ENCODE results near the gene DCLRE1B.

The DCLRE1B gene

GRCh38 chr1:113895961-113896360 lies 9.2 kb upstream of the DCLRE1B start:
- Histone ChIP-seq H3F3A (ENCODE audit: insufficient read depth, low read length) (no peaks in the 10 kb centered on the region), H3K79me2 (ENCODE audit: insufficient read depth, low read length) (no peaks in the 10 kb centered on the region), H4K20me1 (ENCODE audit: insufficient read depth, low read length) (no peaks in the 10 kb centered on the region), H3K9ac (ENCODE audit: low read length) (no peak overlapping the region), H3K27ac (ENCODE audit: low read depth, low read length, poor library complexity, severe bottlenecking) (no peak overlapping the region), H3K9me3 (ENCODE audit: low read length) (no peaks in the 10 kb centered on the region), H2AFZ (ENCODE audit: low read length) (no peak overlapping the region), H3K4me3 (ENCODE audit: low read depth, low read length, poor library complexity, severe bottlenecking) (no peak overlapping the region), H3K36me3 (ENCODE audit: insufficient read depth, low read length) (peaks cover 69% of the 10 kb centered on the region), H3K27me3 (ENCODE audit: insufficient read depth, low read length) (no peaks in the 10 kb centered on the region), H3K4me1 (ENCODE audit: insufficient read depth, low read length, severe bottlenecking) (no peaks in the 10 kb centered on the region), H3K9me2 (ENCODE audit: low read depth, low read length) (no peaks in the 10 kb centered on the region), H3K4me2 (ENCODE audit: low read length) (no peak overlapping the region)
- no peak for TF ChIP-seq CTCF (IDR thresholded peaks at IDR 0.05; ENCODE audit: low read length)
- no peak for TF ChIP-seq EZH2 (IDR thresholded peaks at IDR 0.05; ENCODE audit: borderline replicate concordance, low read length)

- TF ChIP-seq CTCF (IDR thresholded peaks at IDR 0.05; ENCODE audit: low read length) (no peak), EZH2 (IDR thresholded peaks at IDR 0.05; ENCODE audit: borderline replicate concordance, low read length) (no peak)
- Histone ChIP-seq H3K4me1 (ENCODE audit: insufficient read depth, low read length, severe bottlenecking) (peaks cover 7% of the 10 kb centered on the region), H3K9me3 (ENCODE audit: low read length) (no peaks in the 10 kb centered on the region), H3K27me3 (ENCODE audit: insufficient read depth, low read length) (no peaks in the 10 kb centered on the region), H3K36me3 (ENCODE audit: insufficient read depth, low read length) (peaks cover 89% of the 10 kb centered on the region), H3F3A (ENCODE audit: insufficient read depth, low read length) (no peaks in the 10 kb centered on the region), H3K4me2 (ENCODE audit: low read length) (no peak overlapping the region), H2AFZ (ENCODE audit: low read length) (no peak overlapping the region), H3K9me2 (ENCODE audit: low read depth, low read length) (no peaks in the 10 kb centered on the region), H3K9ac (ENCODE audit: low read length) (no peak overlapping the region), H3K79me2 (ENCODE audit: insufficient read depth, low read length) (no peaks in the 10 kb centered on the region), H3K4me3 (ENCODE audit: low read depth, low read length, poor library complexity, severe bottlenecking) (no peak overlapping the region), H4K20me1 (ENCODE audit: insufficient read depth, low read length) (no peaks in the 10 kb centered on the region), H3K27ac (ENCODE audit: low read depth, low read length, poor library complexity, severe bottlenecking) (no peak overlapping the region)
Measured at GRCh38 chr1:113898241-113898814, 6.8 kb upstream of the DCLRE1B start.

GRCh38 chr1:113899111-113899510 lies 6.0 kb upstream of the DCLRE1B start:
- Histone ChIP-seq H2AFZ (ENCODE audit: low read length) (no peak overlapping the region), H3K9me3 (ENCODE audit: low read length) (no peaks in the 10 kb centered on the region), H3K9ac (ENCODE audit: low read length) (no peak overlapping the region), H4K20me1 (ENCODE audit: insufficient read depth, low read length) (no peaks in the 10 kb centered on the region), H3F3A (ENCODE audit: insufficient read depth, low read length) (no peaks in the 10 kb centered on the region), H3K9me2 (ENCODE audit: low read depth, low read length) (no peaks in the 10 kb centered on the region), H3K79me2 (ENCODE audit: insufficient read depth, low read length) (peaks cover 6% of the 10 kb centered on the region; the same call in 1 of the 2 replicates), H3K4me2 (ENCODE audit: low read length) (no peak overlapping the region), H3K36me3 (ENCODE audit: insufficient read depth, low read length) (peaks cover 84% of the 10 kb centered on the region), H3K4me1 (ENCODE audit: insufficient read depth, low read length, severe bottlenecking) (peaks cover 15% of the 10 kb centered on the region), H3K27me3 (ENCODE audit: insufficient read depth, low read length) (no peaks in the 10 kb centered on the region), H3K4me3 (ENCODE audit: low read depth, low read length, poor library complexity, severe bottlenecking) (no peak overlapping the region), H3K27ac (ENCODE audit: low read depth, low read length, poor library complexity, severe bottlenecking) (no peak overlapping the region)
- no peak for TF ChIP-seq CTCF (IDR thresholded peaks at IDR 0.05; ENCODE audit: low read length)
- no peak for TF ChIP-seq EZH2 (IDR thresholded peaks at IDR 0.05; ENCODE audit: borderline replicate concordance, low read length)
